ENCODE results near the gene FAM114A2.

Gene FAM114A2

GRCh38 chr5:153959134-153959957 is 79.4 kb downstream of the FAM114A2 start:
- Mint-ChIP-seq H3K9me3 (no peaks in the 10 kb centered on the region), H3K4me3 (no peak overlapping the region), H3K4me1 (ENCODE audit: low read depth) (peaks cover 1% of the 10 kb centered on the region), H3K36me3 (ENCODE audit: low read depth) (no peaks in the 10 kb centered on the region), H3K27ac (no peak overlapping the region), H3K27me3 (ENCODE audit: low read depth) (peaks cover 7% of the 10 kb centered on the region)

GRCh38 chr5:153957205-153957604 is 81.5 kb downstream of the FAM114A2 start:
- Mint-ChIP-seq H3K9me3 (no peaks in the 10 kb centered on the region), H3K4me1 (ENCODE audit: low read depth) (peaks cover 1% of the 10 kb centered on the region), H3K36me3 (ENCODE audit: low read depth) (no peaks in the 10 kb centered on the region), H3K27me3 (ENCODE audit: low read depth) (peaks cover 7% of the 10 kb centered on the region), H3K4me3 (no peak overlapping the region), H3K27ac (no peak overlapping the region)

- Mint-ChIP-seq H3K9me3 (no peaks in the 10 kb centered on the region), H3K4me3 (no peak overlapping the region), H3K4me1 (ENCODE audit: low read depth) (no peaks in the 10 kb centered on the region), H3K27me3 (ENCODE audit: low read depth) (no peaks in the 10 kb centered on the region), H3K27ac (no peak overlapping the region), H3K36me3 (ENCODE audit: low read depth) (no peaks in the 10 kb centered on the region)
Observed at GRCh38 chr5:153953411-153953810, 85.3 kb downstream of the FAM114A2 start.

- Mint-ChIP-seq H3K27me3 (ENCODE audit: low read depth) (no peaks in the 10 kb centered on the region), H3K4me1 (ENCODE audit: low read depth) (no peaks in the 10 kb centered on the region), H3K27ac (no peak overlapping the region), H3K36me3 (ENCODE audit: low read depth) (no peaks in the 10 kb centered on the region), H3K4me3 (no peak overlapping the region), H3K9me3 (no peaks in the 10 kb centered on the region)
Observed at GRCh38 chr5:153952893-153953292, 85.8 kb downstream of the FAM114A2 start.

GRCh38 chr5:153952057-153952456 is 86.7 kb downstream of the FAM114A2 start:
- Mint-ChIP-seq H3K4me3 (no peak overlapping the region), H3K4me1 (ENCODE audit: low read depth) (no peaks in the 10 kb centered on the region), H3K36me3 (ENCODE audit: low read depth) (no peaks in the 10 kb centered on the region), H3K9me3 (no peaks in the 10 kb centered on the region), H3K27me3 (ENCODE audit: low read depth) (no peaks in the 10 kb centered on the region), H3K27ac (no peak overlapping the region)

- Mint-ChIP-seq H3K27me3 (ENCODE audit: low read depth) (no peaks in the 10 kb centered on the region), H3K36me3 (ENCODE audit: low read depth) (no peaks in the 10 kb centered on the region), H3K4me3 (no peak overlapping the region), H3K4me1 (ENCODE audit: low read depth) (no peaks in the 10 kb centered on the region), H3K9me3 (peaks cover 52% of the 10 kb centered on the region), H3K27ac (no peak overlapping the region)
Observed at GRCh38 chr5:153941265-153941664, 97.4 kb downstream of the FAM114A2 start.
